GM19240 (cell line): Measurements from ENCODE around the gene POLR1C.
"Not testable (repeated sequence)": the region's sequence is repeated elsewhere in the genome, so short reads cannot be mapped to it uniquely, and the experiment has no call there.

Experiments used
- DNase-seq: peaks from one replicate; pipeline ENCODE4 v3.0.0; 2011; ENCODE audit warnings: low spot score; ENCODE audit not compliant: insufficient read length

Gene POLR1C

GRCh38 chr6:43516697-43517504, at the start of gene POLR1C, which contains the start of gene YIPF3:
POLR1C (plus strand) TSS chr6:43517089; CDS start chr6:43517110, 21 bp downstream.
YIPF3 (minus strand) TSS chr6:43516926; CDS start chr6:43516807, 119 bp downstream.
- DNase-seq: peak; percentile 97

- DNase-seq: not testable (repeated sequence)
Measured at GRCh38 chr6:43467265-43467664, 49.6 kb upstream of the POLR1C start.

GRCh38 chr6:43467752-43468151, 49.1 kb upstream of the POLR1C start:
- no peak for DNase-seq

- DNase-seq: no peak
Measured at GRCh38 chr6:43468240-43468639, 48.6 kb upstream of the POLR1C start.

DNA sequence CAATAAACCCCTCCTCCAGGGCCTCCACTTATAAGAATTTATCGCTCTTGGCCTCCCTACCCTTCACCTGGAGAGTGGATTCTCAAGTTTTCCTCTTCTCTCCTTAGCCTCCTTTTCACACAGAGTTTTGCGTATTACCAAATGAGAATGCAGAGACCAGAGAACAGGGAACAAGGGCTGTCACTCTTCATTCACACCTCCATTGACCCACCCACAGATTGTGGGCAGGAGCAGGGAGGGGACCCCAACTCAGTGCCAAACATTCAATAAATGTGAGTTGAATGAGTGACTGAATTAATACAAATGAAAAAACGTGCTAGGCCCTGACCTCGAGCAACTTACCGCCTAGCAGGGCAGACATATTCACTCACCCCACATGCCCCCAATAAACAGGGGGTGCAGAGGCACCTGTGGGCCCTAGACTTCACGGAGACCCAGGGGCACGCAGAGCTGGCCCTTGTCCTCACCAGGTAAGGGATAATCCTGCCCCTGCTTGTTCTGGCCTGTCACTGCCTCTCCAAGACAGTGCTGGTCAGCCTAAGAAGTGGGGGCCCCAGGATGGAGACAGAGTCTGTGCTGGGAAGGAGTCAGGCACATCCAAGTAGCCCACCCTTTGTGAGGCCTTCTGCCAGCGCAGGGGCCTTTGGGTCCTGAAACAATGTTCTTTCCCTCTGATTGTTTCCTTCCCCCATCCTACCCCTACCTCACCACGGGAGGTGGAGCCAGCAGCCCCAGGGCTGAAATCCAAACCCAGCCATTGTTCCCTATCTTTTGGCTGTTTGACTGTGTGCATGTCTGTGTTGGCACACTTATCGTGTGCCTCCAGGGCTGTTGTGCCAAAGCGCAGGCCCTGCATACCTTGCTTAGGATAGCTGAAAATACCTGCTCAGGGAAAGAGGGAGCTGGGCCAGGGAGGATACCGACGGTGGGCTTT, 47.9 kb upstream of the POLR1C start:
- no peak for DNase-seq

DNA sequence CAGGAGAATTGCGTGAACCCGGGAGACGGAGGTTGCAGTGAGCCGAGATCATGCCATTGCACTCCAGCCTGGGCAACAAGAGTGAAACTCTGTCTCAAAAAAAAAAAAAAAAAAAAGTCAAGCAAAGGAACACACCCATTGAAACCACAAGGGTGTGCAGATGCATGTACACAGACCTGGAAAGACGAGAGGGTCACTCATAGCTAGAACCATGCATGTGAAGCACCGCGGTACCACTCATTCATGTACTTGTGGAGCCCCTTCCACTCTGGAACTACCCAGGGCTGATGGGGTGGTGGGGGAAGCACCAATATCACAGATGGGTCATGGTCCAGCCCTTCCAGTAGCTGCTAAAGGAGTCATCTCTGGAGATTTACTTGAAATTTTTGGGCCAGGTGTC, 46.9 kb upstream of the POLR1C start:
- DNase-seq: no peak

- no peak for DNase-seq
Measured at GRCh38 chr6:43471399-43471798, 45.5 kb upstream of the POLR1C start.

DNA sequence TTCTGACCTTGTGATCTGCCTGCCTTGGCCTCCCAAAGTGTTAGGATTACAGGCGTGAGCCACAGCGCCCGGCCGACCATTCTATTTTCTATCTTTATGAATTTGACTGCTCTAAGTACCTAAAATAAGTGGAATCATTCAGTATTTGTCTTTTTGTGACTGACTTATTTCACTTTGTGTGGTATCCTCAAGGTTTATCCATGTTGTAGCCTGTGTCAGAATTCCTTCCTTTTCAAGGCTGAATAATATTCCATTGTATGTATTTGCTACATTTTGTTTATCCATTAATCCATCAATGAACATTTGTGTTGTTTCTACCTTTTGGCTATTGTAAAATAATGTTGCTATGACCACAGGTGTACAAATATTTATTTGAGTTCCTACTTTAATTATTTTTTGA, 44.4 kb upstream of the POLR1C start:
- no peak for DNase-seq

DNA sequence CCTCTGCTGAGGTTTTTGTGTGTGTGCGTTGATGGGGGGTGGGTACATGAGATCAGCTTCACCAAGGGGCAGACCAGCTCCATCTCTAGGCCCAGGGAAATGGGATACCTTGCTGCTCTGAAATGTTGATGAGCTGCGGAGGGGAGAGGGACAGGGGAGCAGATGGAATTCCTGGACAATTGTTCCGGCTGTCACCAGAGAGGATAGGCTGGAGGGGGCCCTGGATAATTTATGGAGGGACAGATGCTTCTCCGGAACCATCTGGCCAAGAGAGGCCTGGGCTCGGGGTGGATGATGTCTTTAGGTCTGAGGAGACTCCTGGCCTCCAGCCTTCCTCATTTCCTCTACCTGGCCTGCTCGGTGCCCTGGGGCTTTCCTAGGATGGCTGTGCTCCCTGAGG, 41.4 kb upstream of the POLR1C start:
- no peak for DNase-seq

- DNase-seq: no peak
Measured at GRCh38 chr6:43476746-43477145, 40.1 kb upstream of the POLR1C start.

- peak; percentile 90 for DNase-seq
Measured at GRCh38 chr6:43477235-43478007, 39.5 kb upstream of the POLR1C start, which contains the start of gene TJAP1. TJAP1 (plus strand) TSS chr6:43477570; CDS start chr6:43499002, 21,432 bp downstream.

GRCh38 chr6:43478008-43478372, 38.9 kb upstream of the POLR1C start:
- no peak for DNase-seq

DNA sequence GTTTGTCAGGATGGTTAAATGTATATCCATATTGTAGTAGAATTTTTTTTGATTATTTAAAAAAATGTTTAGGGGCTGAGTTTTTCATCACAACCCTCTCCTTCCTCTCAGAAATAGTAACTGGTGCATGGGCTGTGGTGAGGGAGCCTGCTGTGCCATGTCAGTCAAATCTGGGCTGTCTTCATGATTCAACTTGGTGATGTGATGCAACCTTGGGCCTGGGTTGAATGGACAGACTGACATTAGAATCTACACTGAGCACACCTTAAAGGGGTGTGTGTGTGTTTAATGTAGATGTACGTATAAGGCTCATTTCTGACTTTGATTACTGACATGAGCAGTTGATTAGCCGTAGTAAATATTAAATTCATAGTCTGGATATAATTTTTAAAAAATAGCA, 35.8 kb upstream of the POLR1C start:
- DNase-seq: no peak

DNA sequence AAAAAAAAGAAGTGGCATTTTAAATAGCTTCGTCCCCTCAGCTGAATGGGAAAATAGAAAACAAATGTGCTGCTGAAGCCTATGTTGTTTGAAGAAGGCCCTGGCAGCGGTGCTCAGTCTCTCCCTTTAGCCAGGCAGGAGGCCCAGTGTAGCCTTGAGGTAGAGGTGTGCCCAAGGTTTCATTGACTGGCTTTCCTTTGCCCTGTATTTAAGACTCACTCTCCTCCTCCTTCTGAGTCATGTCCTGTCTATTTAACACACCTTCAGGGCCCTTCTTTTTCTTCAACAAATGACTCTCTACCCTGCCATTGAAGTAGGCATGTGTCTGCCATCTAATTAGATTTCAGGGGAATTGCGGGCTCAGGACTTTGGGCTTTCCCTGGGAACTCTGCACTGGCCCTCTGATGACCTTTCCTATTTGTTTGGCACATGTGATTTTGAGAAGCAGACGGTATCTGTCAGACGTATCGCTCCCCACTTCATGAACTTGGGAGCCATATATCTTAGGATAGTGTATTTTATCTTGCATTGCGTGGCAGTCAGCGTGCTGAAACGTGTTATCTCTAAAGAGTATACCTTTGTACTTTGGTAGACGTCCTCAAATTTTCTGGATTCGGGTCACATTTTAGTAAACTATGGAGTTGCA, 35.2 kb upstream of the POLR1C start:
- no peak for DNase-seq

GRCh38 chr6:43488667-43489276, 28.1 kb upstream of the POLR1C start:
- DNase-seq: no peak

GRCh38 chr6:43489277-43490072, 27.4 kb upstream of the POLR1C start:
- DNase-seq: no peak

DNA sequence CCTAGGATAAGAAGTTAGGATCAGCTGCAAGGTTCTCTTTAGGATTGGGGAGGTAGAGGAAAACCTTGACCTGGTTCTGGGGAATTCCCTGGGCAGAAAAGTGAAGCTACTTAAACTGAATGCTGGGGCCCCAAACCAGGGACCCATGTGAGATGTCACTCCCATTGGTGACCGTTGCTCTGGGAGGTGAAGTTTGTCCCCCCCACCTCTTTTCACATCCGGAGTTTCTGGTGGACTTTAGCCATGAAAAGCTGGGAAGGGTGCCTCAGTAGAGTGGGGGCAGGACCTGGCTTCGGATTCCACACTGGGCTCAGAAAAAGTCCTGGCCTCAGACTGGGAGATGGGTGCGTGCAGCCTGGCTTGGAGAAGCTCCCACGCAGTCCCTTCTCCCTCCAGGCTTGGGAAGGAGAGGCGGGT, 26.4 kb upstream of the POLR1C start:
- DNase-seq: no peak

DNA sequence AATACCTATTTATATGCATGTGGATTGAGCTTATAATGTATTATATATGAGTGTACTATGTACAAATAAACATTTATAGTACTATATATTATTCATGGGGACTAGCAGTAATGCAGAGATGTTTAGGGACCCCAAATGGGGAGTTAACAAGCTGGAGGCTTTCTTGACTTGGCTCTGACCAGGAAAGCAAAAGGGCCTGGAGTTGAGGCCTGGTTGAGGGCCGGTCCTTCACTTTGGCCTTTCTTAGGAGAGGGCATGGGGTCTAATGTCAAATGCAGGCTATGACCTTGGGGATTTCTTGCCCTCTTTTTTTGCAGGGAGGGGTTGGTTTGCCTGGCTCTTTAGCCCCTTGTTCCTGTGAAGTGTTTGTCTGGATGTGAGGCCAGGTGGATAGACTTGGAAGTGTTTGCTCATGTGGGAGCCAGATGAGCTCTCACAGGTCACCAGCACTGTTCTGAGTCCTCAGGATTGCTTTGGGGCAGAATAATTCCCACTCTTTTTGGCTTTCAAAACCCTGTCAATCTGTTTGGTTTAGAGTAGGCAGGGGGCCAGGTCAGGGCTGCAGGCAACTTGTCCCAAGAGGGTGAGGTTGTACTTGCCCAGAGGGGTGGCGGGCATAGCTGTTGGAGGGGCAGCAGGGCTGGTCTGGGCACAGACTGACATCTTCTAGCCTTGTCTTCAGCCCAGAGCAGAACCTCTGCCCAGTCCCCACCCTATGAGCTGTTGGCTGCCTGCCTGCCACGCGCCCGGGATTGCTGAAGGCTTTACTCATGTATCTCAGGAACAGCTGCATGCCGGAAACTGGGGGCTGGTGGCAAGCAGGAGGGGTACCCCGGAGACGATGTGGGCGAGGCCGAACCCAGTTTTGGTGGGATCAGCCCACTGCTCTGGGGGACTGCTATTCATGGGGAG, 24.9 kb upstream of the POLR1C start:
- DNase-seq: no peak

DNA sequence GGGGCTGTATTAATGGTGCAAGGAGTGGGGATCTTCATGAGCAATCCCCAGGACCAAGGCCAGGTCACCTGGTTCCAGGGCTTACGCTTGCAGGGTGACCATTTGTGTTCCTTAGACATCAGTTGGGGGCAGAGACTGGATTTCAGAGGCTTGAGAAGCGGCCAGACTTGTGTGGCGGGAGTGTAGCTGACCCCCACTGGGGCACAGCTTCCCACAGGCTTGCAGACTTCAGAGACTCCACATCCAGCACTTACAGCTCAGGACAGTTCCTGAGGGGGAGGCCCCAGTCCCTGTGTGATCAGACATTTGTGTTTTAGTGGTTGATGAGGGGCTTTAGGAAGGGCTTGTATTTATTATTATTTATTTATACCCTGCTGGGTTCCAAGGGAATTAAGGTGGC, 24.2 kb upstream of the POLR1C start:
- no peak for DNase-seq
